Stimulated activated CD8-positive, alpha-beta memory T cell treated with anti-CD3 and anti-CD28 coated beads, Interleukin-12 subunit alpha, Interleukin-12 subunit beta, amount 100 ng/mL, for 24 hours (primary cell): ENCODE results near the gene DBT.

ENCODE experiments used
- DNase-seq: peaks from one replicate; pipeline ENCODE4 v3.0.0-alpha.2; 2020; ENCODE audit errors: extremely low read depth

The DBT gene

GRCh38 chr1:100198596-100198995, 51.0 kb downstream of the DBT start:
- no peak for DNase-seq

DNA sequence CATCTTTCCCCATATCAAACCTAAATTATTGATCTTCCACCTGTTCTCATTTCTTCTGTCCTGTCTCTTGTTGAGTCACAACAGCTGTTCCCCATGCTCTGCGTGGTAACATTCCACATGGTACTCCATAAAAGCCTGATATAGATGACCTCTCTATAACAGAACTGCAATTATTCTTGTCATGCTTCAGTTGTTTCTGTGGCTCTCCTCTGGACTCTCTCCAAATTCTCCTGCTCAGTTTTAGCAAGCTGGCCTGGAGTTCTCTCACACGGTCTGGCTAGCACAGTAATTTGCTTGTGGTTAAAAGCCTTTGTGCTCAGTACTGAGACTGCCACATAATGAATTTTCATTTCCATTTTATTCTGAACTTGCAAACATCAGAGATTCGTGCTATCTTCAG, 61.0 kb downstream of the DBT start:
- DNase-seq, result no peak

GRCh38 chr1:100187912-100188311, 61.7 kb downstream of the DBT start:
- no peak for DNase-seq

DNA sequence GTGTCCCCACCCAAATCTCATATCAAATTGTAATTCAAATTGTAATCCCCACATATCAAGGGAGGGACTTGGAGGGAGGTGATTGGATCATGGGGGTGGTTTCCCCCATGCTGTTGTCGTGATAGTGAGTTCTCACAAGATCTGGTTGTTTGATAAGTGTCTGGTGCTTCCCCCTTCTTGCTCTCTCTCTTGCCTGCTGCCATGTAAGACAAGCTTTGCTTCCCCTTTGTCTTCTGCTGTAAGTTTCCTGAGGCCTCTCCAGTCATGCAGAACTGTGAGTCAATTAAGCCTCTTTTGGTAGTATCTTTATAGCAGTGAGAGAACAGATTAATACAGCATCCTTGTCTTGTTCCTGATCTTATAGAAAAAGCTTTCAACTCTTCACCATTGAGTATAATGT, 65.1 kb downstream of the DBT start:
- no peak for DNase-seq

- DNase-seq, result no peak
Measured at GRCh38 chr1:100183370-100183769, 66.3 kb downstream of the DBT start.

DNA sequence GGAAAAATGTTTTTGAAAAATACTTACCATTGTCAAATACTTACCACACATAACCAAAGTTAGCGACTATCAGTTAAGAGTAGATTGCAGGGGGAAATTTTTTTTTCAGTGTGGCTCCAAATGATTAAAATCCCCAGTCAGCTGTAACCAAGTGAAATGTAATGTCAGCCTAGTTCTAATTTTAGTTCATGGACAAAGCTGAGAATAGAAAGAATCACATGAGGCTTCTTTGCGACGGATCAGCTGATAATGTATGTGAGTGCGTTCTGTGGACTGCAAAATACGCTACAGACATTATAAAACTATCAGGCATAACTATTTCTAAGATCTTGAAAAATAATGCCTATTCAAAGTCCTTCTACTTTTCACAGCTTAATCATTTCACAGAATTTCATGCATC, 71.5 kb downstream of the DBT start, which contains the start of gene LRRC39:
Gene LRRC39 (minus strand): TSS at position 166 of the 400 bp plus-strand sequence. CDS start 9,740 bp downstream, outside the sequence.
- DNase-seq, result no peak

- DNase-seq, result no peak
Measured at GRCh38 chr1:100177295-100178041, 72.2 kb downstream of the DBT start.

DNA sequence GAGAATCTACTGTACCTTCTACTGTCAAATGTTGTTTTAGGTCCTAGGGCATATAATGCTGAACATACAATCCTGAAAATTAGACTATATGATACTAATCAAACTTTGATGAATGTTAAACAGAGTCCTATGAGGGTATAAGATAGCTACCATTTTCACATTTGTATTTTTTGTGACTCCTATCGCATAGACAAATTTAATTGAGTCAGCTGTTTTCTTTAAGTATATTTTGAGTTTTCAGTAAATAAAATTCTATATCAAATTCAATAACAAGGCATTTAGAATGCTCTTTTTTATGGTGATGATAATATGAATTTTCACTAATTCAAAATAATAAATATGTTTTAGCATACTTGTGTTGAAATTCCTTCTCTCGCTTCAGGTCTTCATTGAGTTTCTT, 81.6 kb downstream of the DBT start:
- DNase-seq, result no peak

- DNase-seq, result no peak
Measured at GRCh38 chr1:100164702-100165101, 84.9 kb downstream of the DBT start.

DNA sequence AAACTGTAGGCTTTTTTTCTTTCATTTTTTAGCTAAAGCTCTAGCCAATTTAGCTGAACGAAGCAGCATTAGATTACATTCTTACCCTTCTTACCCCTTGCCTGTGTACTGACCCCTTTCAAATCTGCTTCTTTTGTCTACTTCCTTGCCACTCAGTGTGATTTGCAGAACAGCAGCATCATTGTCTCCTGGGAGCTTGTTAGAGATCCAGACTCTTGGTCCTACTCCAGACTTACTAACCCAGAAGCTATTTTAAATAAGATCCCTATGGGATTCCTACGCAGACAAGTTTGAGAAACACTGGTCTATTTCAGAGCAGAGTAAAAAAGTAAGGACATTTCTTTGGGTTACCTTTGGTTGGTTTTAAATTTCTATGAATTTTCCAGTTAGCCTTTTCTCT, 85.4 kb downstream of the DBT start:
- no peak for DNase-seq

DNA sequence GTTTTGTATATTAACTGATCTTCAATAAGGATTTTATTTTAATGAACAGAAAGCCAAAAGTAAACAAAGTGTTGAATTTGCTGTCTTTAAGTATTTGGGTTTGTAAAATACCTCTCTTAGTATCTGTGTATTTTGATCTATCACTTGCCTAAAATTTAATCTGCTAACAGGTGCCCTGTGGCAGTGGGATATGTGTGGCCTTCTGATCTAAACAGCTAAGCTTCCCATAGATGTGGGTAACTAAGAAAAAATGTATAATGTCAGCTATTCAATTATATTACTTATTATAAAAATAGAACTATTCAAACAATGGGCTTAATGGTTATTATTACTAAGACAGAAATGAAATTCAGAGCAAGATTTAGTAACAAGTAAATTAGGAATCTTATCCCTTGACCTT, 86.8 kb downstream of the DBT start:
- DNase-seq, result no peak

DNA sequence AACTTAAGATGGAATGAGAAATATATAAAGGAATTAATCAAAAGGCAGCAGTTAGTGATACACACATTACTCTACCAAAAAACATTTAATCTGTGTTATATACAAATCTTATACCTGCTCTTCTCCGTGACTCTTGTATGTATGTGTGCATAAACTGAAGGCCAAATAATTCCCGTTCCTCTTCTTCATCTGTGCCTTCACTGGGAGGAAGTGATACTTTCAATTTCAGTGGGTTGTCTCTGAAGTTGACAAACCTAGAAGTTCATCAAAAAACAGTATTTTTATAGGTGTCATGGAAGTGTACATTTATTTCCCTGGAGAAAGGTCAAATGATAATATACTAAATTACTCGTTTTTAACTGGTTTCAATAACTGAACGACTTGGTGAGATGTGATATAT, 97.4 kb downstream of the DBT start:
- DNase-seq, result no peak

DNA sequence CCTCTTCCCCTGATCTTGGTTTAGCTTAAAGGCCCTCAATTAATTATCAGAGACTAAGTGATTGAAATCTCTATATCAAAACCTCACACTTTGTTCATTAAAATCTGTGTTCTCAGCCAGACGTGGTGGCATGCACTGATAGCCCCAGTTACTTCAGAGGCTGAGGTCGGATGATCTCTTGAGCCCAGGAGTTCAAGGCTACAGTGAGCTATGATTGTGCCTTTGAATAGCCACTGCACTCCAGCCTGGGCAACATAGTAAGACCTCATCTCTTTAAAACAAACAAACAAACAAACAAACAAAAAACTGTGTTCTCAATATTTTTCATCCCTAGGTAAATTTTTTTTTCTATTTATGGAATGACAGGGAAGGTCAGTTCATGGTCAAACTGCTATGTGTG, 98.0 kb downstream of the DBT start:
- DNase-seq, result no peak

DNA sequence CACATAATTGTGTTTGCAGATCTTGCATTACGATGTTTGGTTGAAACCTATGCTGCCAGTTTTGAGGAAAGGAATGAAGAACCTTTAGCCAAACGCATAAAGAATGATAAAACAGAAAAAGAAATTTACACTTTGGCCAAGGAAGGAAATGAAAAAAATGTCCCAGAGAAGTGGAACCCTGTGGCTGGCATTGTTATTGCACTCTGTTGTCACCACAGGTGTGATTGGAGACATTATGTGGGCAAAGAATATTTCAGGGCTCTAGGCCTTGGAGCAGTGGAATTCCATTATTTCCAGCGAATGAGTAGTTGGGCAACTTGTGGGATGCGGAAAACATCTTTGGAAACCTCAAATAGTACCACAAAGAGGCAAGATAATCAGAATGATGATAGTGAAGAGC, 101.8 kb downstream of the DBT start:
- DNase-seq, result no peak

DNA sequence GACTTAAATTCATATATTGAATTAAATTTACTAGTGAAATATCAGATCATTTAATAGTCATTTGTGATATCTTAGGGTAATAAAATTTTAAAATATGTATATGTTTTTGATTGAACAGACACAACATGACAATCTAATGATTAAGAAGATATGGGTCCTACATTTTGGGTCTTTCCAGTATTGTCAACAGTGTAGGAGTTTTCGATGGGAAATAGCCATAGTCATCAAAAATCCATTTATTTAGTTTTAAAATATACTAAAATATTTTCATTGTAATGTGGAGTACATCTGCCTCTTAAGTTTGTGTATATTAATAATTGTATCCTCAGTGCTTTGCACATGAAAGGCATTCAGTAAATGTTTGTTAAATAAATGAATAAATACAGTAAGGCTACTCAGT, 102.7 kb downstream of the DBT start:
- DNase-seq, result no peak

DNA sequence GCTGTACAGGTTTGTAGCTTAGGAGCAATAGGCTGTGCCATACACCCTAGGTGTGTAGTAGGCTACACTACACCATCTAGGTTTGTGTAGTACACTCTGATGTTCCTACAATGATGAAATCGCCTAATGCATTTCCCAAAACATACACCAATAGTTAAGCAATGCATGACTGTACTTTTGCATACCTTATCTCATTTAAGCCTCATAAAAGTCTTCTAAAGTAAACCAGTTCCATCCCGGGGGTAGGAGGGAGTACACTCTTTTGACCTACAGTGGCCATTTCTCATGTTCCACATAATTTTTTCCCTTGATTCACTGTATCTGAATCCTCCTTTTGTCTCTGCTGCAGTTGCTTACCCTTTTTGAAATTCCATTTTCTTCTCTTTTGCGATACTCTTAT, 104.5 kb downstream of the DBT start:
- DNase-seq, result no peak

DNA sequence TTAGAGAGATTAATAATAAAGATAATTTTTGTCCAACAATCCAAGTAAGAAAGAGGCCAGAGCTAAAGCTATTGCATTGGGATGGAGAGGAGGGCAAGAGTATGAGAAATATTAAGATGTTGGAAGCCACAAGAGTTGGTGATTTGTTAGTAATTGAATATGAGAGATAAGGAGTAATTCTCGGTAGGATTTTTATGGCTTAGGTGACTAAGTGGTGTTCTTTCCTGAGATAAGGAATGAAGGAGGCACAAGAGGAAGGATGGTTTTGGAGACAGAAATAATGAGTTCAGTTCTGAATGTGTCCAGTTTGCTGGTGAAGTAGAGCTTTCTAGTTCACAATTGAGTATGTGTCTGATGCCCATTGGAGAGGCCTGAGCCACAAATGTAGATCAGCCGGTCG, 107.3 kb downstream of the DBT start:
- DNase-seq, result no peak

DNA sequence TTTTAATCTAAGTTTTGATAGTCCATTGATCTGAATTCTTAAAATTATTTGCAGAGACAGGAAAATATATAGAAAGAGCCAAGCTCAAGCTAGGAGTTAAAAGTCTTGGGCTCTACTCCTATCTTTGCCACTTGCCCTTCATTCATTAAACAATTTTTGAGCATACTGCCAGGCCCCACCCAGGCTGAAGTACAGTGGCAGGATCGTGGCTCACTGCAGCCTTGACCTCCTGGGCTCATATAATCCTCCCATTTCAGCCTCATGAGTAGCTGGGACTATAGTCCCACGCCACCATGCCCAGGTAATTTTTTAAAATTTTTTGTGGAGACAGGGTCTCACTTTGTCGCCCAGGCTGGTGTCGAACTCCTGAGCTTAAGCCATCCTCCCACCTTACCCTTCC, 108.4 kb downstream of the DBT start:
- no peak for DNase-seq

DNA sequence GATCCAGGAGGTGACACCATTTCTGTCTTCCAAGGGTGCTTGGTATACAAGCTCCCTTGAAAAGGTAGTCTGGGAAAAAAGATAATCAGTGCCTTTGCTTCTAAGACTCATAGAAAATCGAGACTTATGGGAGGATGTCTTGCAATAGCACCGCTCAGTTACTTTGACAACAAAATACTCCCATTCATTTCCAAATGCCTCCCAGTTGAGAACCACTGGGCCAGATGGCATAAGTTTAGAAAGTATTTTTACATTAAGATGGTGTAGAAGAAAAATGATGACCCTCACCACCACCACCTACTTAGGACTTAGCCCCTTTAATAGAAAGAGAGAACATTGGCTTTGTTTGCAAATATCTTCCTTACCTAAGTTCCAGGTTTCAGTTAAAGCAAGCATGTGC, 112.0 kb downstream of the DBT start:
- DNase-seq, result no peak
